Neuronal stem cell (in vitro differentiated cells): Measurements from ENCODE around the gene PHYKPL.

Source experiments
- DNase-seq: peaks from one replicate; pipeline ENCODE4 v3.0.0-alpha.2; 2013; ENCODE audit warnings: low spot score
- H2AFZ ChIP-seq: one replicate; pipeline ENCODE4 v1.6.1; 2013; ENCODE audit warnings: mild to moderate bottlenecking, low read length, inconsistent platforms
- H2AK5ac ChIP-seq: 2 replicates; pipeline ENCODE4 v1.6.1; 2013; ENCODE audit warnings: low read depth, mild to moderate bottlenecking, inconsistent platforms, low read length, moderate library complexity, mixed read lengths
- H2BK120ac ChIP-seq: 2 replicates; pipeline ENCODE4 v1.6.1; 2013; ENCODE audit warnings: low read depth, mild to moderate bottlenecking, inconsistent platforms, low read length, moderate library complexity, mixed read lengths
- H2BK12ac ChIP-seq: one replicate; pipeline ENCODE4 v1.6.1; 2013; ENCODE audit warnings: low read length, inconsistent platforms
- H2BK15ac ChIP-seq: 2 replicates; pipeline ENCODE4 v1.6.1; 2013; ENCODE audit warnings: mild to moderate bottlenecking, low read length, inconsistent platforms, mixed read lengths
- H2BK5ac ChIP-seq: one replicate; pipeline ENCODE4 v1.6.1; 2013; ENCODE audit warnings: inconsistent platforms, mild to moderate bottlenecking, low read length, moderate library complexity
- H3K14ac ChIP-seq: one replicate; pipeline ENCODE4 v1.6.1; 2013; ENCODE audit warnings: low read length, inconsistent platforms
- H3K18ac ChIP-seq: 2 replicates; pipeline ENCODE4 v1.6.1; 2013; ENCODE audit warnings: low read length, inconsistent platforms
- H3K23ac ChIP-seq: 2 replicates; pipeline ENCODE4 v1.6.1; 2013; ENCODE audit warnings: low read depth, mild to moderate bottlenecking, mixed read lengths, low read length, inconsistent platforms; ENCODE audit not compliant: poor library complexity
- H3K27ac ChIP-seq: replicated peaks from 3 replicates; pipeline ENCODE4 v1.5.1; 2013; ENCODE audit warnings: low read length, inconsistent platforms
- H3K27me3 ChIP-seq, 3 experiments: 2 replicates each; pipeline ENCODE4 v1.6.1; 2013; ENCODE audit warnings: low read length in 3 of 3, mild to moderate bottlenecking in 2 of 3, inconsistent platforms in 1 of 3, low read depth in 1 of 3, mixed read lengths in 1 of 3, moderate library complexity in 1 of 3; ENCODE audit not compliant: control insufficient read depth in 3 of 3, insufficient read depth in 3 of 3
- H3K36me3 ChIP-seq, 2 donors: replicated peaks in 1 of 2; 2 replicates each; pipeline ENCODE4 v1.6.1; 2013; ENCODE audit warnings: low read length in 2 of 2; ENCODE audit not compliant: control insufficient read depth in 2 of 2, insufficient read depth in 2 of 2
- H3K4ac ChIP-seq: 2 replicates; pipeline ENCODE4 v1.6.1; 2013; ENCODE audit warnings: inconsistent platforms, mild to moderate bottlenecking, low read length, moderate library complexity
- H3K4me1 ChIP-seq, 2 donors: 1 replicate in 1 of 2; 2 replicates in 1 of 2; pipeline ENCODE4 v1.6.1; 2013; ENCODE audit warnings: low read length in 2 of 2, low read depth in 1 of 2; ENCODE audit not compliant: control insufficient read depth in 2 of 2, insufficient read depth in 1 of 2
- H3K4me2 ChIP-seq: one replicate; pipeline ENCODE4 v1.6.1; 2013; ENCODE audit warnings: mild to moderate bottlenecking, low read length, inconsistent platforms; ENCODE audit not compliant: insufficient read depth, poor library complexity, severe bottlenecking
- H3K4me3 ChIP-seq, 2 donors: 2 replicates each; pipeline ENCODE4 v1.5.1; 2013; ENCODE audit warnings: low read length in 2 of 2, mild to moderate bottlenecking in 2 of 2, inconsistent platforms in 1 of 2, moderate library complexity in 1 of 2
- H3K79me1 ChIP-seq: one replicate; pipeline ENCODE4 v1.6.1; 2013; ENCODE audit warnings: low read depth, mild to moderate bottlenecking, inconsistent platforms, low read length, moderate library complexity
- H3K9ac ChIP-seq: one replicate; pipeline ENCODE4 v1.6.1; 2013; ENCODE audit warnings: mild to moderate bottlenecking, low read depth, low read length, inconsistent platforms; ENCODE audit not compliant: poor library complexity
- H3K9me3 ChIP-seq, 2 donors: replicated peaks in 1 of 2; 2 replicates each; pipeline versions ENCODE3 to v1.6.1; 2013; ENCODE audit warnings: low read length in 2 of 2, mild to moderate bottlenecking in 2 of 2, inconsistent platforms in 1 of 2, low read depth in 1 of 2, mixed read lengths in 1 of 2, moderate library complexity in 1 of 2; ENCODE audit not compliant: control insufficient read depth in 2 of 2, insufficient read depth in 1 of 2
- H4K8ac ChIP-seq: one replicate; pipeline ENCODE4 v1.6.1; 2013; ENCODE audit warnings: low read depth, mild to moderate bottlenecking, inconsistent platforms, low read length, moderate library complexity
- H4K91ac ChIP-seq: one replicate; pipeline ENCODE4 v1.6.1; 2013; ENCODE audit warnings: low read length, low read depth, mild to moderate bottlenecking, inconsistent platforms; ENCODE audit not compliant: poor library complexity
- WGBS, 2 donors: extraction: QIAGEN DNeasy Blood & Tissue Kit; methylation state at CpG; one replicate each; pipeline ENCODE4 v1.1.7; 2013; ENCODE audit warnings: missing lambda C conversion rate in 2 of 2, mixed read lengths in 1 of 2; ENCODE audit not compliant: insufficient read length in 2 of 2, insufficient replicate concordance in 1 of 2; ENCODE audit errors: extremely low coverage in 2 of 2; 5-methylcytosine and 5-hydroxymethylcytosine counted together

The PHYKPL gene

GRCh38 chr5:178162481-178162880 is 70.1 kb downstream of the PHYKPL start:
- Histone ChIP-seq H2AFZ (no peak overlapping the region), H3K27me3 (peaks cover 0 to 15% (median 0%) of the 10 kb centered on the region in 3 experiments), H3K14ac (no peak overlapping the region), H3K4me1 (peaks cover 3 to 4% of the 10 kb centered on the region in 2 donors), H2AK5ac (no peak overlapping the region), H3K18ac (no peak overlapping the region), H2BK120ac (no peak overlapping the region), H4K8ac (no peak overlapping the region), H3K4me2 (no peak overlapping the region), H3K9me3 (no peaks in the 10 kb centered on the region), H2BK12ac (no peak overlapping the region), H3K23ac (no peak overlapping the region), H3K36me3 (no peaks in the 10 kb centered on the region), H3K4me3 (no peak overlapping the region), H2BK5ac (no peak overlapping the region), H3K4ac (no peak overlapping the region), H3K27ac (no peak overlapping the region), H3K9ac (no peak overlapping the region), H4K91ac (no peak overlapping the region), H2BK15ac (no peak overlapping the region), H3K79me1 (no peaks in the 10 kb centered on the region)
- no peak for DNase-seq
- WGBS, 2 donors = no CpG with 5 or more reads among the region's 9 CpGs

- no peak overlapping the region for H2AFZ ChIP-seq
- H3K27ac ChIP-seq = no peak overlapping the region
- H3K4me2 ChIP-seq = no peak overlapping the region
- H3K23ac ChIP-seq = no peak overlapping the region
- H2BK5ac ChIP-seq = no peak overlapping the region
- no peaks in the 10 kb centered on the region for H3K9me3 ChIP-seq
- no peak overlapping the region for H3K18ac ChIP-seq
- H2AK5ac ChIP-seq = no peak overlapping the region
- no peak for DNase-seq
- H4K91ac ChIP-seq = no peak overlapping the region
- H3K4me1 ChIP-seq = peaks cover 3 to 4% of the 10 kb centered on the region in 2 donors
- H3K36me3 ChIP-seq = no peaks in the 10 kb centered on the region
- no peaks in the 10 kb centered on the region for H3K79me1 ChIP-seq
- H3K14ac ChIP-seq = no peak overlapping the region
- H2BK120ac ChIP-seq = no peak overlapping the region
- no peak overlapping the region for H3K4me3 ChIP-seq
- H2BK12ac ChIP-seq = no peak overlapping the region
- no CpG with 5 or more reads among the region's 5 CpGs for WGBS, 2 donors
- no peak overlapping the region for H4K8ac ChIP-seq
- H3K4ac ChIP-seq = no peak overlapping the region
- H3K9ac ChIP-seq = no peak overlapping the region
- no peak overlapping the region for H2BK15ac ChIP-seq
- peaks cover 0 to 11% (median 0%) of the 10 kb centered on the region in 3 experiments for H3K27me3 ChIP-seq
Measured at GRCh38 chr5:178160176-178160575, 72.4 kb downstream of the PHYKPL start.
